ENCODE data around the gene VPS35. TPM values are rescaled to one million over a fixed set of nuclear protein-coding genes. Genes with fewer than 3 reads are reported as not detected.
A peak's percentile ranks its signal among the peaks of the same experiment; 100 is the strongest.
"Not testable (repeated sequence)": the region's sequence is repeated elsewhere in the genome, so short reads cannot be mapped to it uniquely, and the experiment has no call there.

Gene VPS35
- total RNA-seq, 2 donors from 2014 or later = 68.0 to 77.4 TPM

DNA sequence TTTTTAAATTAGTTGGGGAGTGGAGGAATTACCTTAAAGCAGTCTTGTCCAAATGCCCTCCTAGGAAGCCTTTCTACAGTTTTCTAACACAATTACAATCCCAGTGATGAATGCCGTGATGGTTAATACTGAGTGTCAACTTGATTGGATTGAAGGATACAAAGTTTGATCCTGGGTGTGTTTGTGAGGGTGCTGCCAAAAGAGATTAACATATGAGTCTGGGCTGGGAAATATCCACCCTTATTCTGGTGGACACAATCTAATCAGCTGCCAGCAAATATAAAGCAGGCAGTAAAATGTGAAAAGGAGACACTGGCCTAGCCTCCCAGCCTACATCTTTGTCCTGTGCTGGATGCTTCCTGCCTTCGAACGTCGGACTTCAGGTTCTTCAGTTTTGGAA lies 12.6 kb upstream of the VPS35 start:
- Mint-ChIP-seq H3K4me1 (ENCODE audit: low read depth) (no peaks in the 10 kb centered on the region), H3K9me3 (no peaks in the 10 kb centered on the region), H3K27ac (no peak overlapping the region), H3K4me3 (no peak overlapping the region), H3K36me3 (ENCODE audit: insufficient read depth in 2 of 2) (peaks cover 2 to 11% of the 10 kb centered on the region in 2 donors), H3K27me3 (ENCODE audit: low read depth) (no peaks in the 10 kb centered on the region)
- DNase-seq (no peak), ATAC-seq (replicated peaks in 1 of 2) (no peak)

DNA sequence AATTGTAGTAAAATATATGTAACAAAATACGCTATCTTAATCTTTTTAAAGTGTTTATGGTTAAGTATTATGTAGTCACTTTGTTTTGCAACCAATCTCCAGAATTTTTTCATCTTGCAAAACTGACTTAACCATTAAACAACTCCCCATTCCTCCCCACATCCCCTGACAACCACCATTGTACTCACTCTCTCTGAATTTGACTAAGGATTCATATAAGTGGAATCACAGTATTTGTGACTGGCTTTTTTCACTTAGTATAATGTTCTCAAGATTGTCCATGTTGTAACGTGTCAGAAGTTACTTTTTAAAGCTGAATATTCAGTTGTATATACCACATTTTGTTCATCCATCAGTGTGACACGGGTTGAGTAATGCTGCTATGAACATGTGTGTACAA lies 11.1 kb upstream of the VPS35 start:
- Mint-ChIP-seq H3K4me1 (ENCODE audit: low read depth) (no peaks in the 10 kb centered on the region), H3K9me3 (no peaks in the 10 kb centered on the region), H3K4me3 (no peak overlapping the region), H3K27me3 (ENCODE audit: low read depth) (no peaks in the 10 kb centered on the region), H3K36me3 (ENCODE audit: insufficient read depth in 2 of 2) (peaks cover 6 to 21% of the 10 kb centered on the region in 2 donors), H3K27ac (no peak overlapping the region)
- DNase-seq = no peak
- peak in 1 of 2 donors; percentile 33 for ATAC-seq (replicated peaks in 1 of 2)

DNA sequence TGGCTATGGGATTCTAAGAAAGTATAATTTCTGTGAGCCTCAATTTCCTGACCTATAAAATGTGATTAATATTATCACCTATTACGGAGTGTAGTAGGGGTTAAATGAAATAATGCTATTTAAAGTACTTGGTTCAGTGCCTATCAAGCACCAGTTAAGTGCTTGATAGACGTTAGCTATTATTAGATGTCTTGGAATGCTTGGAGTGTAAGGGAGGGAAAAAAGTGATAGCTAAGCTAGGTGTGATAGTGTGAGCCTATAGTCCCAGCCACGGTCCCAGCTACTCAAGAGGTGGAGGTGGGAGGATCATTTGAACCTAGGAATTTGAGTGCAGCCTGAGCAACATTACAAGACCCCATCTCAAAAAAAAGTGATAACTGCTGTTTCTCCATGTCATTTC lies 8.0 kb upstream of the VPS35 start:
- Mint-ChIP-seq H3K4me1 (ENCODE audit: low read depth) (peaks cover 3% of the 10 kb centered on the region), H3K4me3 (no peak overlapping the region), H3K9me3 (no peaks in the 10 kb centered on the region), H3K36me3 (ENCODE audit: insufficient read depth in 2 of 2) (peaks cover 9 to 33% of the 10 kb centered on the region in 2 donors), H3K27ac (no peak overlapping the region), H3K27me3 (ENCODE audit: low read depth) (no peaks in the 10 kb centered on the region)
- ATAC-seq (replicated peaks in 1 of 2) = no peak
- no peak for DNase-seq

- Mint-ChIP-seq H3K27me3 (ENCODE audit: low read depth) (no peaks in the 10 kb centered on the region), H3K4me3 (no peak overlapping the region), H3K27ac (no peak overlapping the region), H3K9me3 (no peaks in the 10 kb centered on the region), H3K36me3 (ENCODE audit: insufficient read depth in 2 of 2) (peaks cover 15 to 41% of the 10 kb centered on the region in 2 donors), H3K4me1 (ENCODE audit: low read depth) (peaks cover 13% of the 10 kb centered on the region)
- ATAC-seq (replicated peaks in 1 of 2) (no peak), DNase-seq (no peak)
These were observed 7.0 kb upstream of the VPS35 start for GRCh38 chr16:46695937-46696336.

GRCh38 chr16:46693598-46693997 lies 4.6 kb upstream of the VPS35 start:
- Mint-ChIP-seq H3K4me1 (ENCODE audit: low read depth) (peaks cover 13% of the 10 kb centered on the region), H3K36me3 (ENCODE audit: insufficient read depth in 2 of 2) (peaks cover 15 to 41% of the 10 kb centered on the region in 2 donors), H3K27me3 (ENCODE audit: low read depth) (no peaks in the 10 kb centered on the region), H3K4me3 (no peak overlapping the region), H3K27ac (no peak overlapping the region), H3K9me3 (no peaks in the 10 kb centered on the region)
- no peak for ATAC-seq (replicated peaks in 1 of 2)
- no peak for DNase-seq

- H3K4me3 Mint-ChIP-seq = no peak overlapping the region
- peaks cover 13 to 34% of the 10 kb centered on the region in 2 donors for H3K36me3 Mint-ChIP-seq (ENCODE audit: insufficient read depth in 2 of 2)
- peak overlapping the region; percentile 59 for H3K27ac Mint-ChIP-seq
- no peaks in the 10 kb centered on the region for H3K27me3 Mint-ChIP-seq (ENCODE audit: low read depth)
- DNase-seq (no peak), ATAC-seq (replicated peaks in 1 of 2) (no peak)
- H3K4me1 Mint-ChIP-seq (ENCODE audit: low read depth) = peaks cover 28% of the 10 kb centered on the region
- no peaks in the 10 kb centered on the region for H3K9me3 Mint-ChIP-seq
These were observed 2.7 kb upstream of the VPS35 start for GRCh38 chr16:46691726-46692125.

GRCh38 chr16:46690281-46691178 lies 1.6 kb upstream of the VPS35 start:
- no peak overlapping the region for H3K4me3 Mint-ChIP-seq
- H3K27ac Mint-ChIP-seq = no peak overlapping the region
- peaks cover 37% of the 10 kb centered on the region for H3K4me1 Mint-ChIP-seq (ENCODE audit: low read depth)
- H3K9me3 Mint-ChIP-seq = no peaks in the 10 kb centered on the region
- peaks cover 9 to 28% of the 10 kb centered on the region in 2 donors for H3K36me3 Mint-ChIP-seq (ENCODE audit: insufficient read depth in 2 of 2)
- ATAC-seq (replicated peaks in 1 of 2) = no peak
- no peak for DNase-seq
- H3K27me3 Mint-ChIP-seq (ENCODE audit: low read depth) = no peaks in the 10 kb centered on the region

DNA sequence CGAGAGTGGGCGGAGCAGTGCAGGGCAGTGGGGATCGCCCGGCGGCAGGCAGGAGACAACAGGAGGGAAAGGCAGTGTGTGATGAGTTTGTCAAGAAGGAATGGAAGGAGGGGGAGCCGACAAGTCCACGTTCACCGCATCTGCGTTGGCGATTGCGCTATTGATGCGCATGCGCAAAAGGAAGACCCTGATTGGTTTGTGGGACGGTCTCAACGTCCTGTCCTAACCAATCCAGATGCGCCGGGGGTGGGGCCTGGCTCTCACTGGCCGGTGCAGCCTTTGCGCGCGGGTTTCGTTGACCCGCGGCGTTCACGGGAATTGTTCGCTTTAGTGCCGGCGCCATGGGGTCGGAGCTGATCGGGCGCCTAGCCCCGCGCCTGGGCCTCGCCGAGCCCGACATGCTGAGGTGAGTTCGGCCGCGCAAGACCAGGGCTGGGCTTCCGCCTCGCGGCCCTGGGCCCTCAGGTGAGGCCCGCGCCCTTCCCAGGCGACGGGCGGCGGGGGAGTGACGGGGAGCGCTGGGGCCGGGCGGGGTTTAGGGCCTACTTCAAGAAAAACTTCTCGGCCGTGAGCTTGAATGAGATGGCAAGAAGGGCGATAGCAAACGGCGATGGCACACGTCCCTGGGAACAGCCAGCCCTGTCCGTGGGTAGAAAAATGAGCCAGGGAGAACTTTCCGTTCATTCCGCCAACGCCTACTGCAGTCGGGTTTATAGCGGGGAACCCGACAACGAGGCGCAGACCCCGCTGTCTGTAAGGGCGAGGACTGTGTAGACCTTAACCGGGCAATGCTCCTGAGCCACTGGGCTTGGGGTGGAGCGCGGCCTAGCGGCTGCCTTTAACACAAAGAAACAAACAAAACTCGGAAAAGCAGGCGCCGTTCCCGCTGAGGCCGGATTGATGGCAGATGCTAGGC lies 645 bp upstream of the VPS35 start, which contains the start of gene ORC6:
TSS of gene ORC6 (plus strand) at position 295 of the 916 bp plus-strand sequence. CDS start at position 342, 47 bp downstream.
- Mint-ChIP-seq H3K36me3 (ENCODE audit: insufficient read depth in 2 of 2) (peaks cover 6 to 20% of the 10 kb centered on the region in 2 donors), H3K4me3 (no peak within 1 kb of the TSS), H3K4me1 (ENCODE audit: low read depth) (peaks cover 46% of the 10 kb centered on the region), H3K27ac (peak within 1 kb of the TSS; percentile 84), H3K9me3 (no peaks in the 10 kb centered on the region), H3K27me3 (ENCODE audit: low read depth) (no peaks in the 10 kb centered on the region)
- ATAC-seq (replicated peaks in 1 of 2) (peak; percentile 84 to 85), DNase-seq (peak; percentile 97 to 99)

DNA sequence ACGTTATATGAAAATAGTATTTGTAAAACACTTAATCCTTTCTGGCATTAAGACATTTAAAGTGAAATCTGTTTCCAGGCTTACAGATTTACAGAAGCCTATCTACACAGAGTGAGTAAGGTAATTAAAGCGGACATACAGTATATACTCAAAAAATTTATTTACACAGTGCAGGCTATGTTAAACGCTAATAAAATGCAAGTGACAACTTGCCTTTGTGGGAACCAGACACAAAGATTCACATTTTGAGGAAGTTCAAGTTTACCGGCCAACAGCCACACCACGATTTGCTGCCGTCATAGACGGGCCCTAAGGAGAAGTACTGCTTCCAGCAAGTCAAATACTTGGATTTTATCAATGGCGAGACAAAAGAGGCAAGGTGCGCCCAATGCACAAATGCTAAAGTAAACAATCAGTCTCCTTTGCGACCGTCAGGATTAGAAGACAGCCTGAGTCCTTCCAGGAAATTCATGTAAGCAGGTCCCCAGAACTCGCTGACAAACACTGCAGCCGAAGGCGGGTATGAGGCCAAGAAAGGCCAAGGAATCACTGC lies 801 bp downstream of the VPS35 start:
- H3K9me3 Mint-ChIP-seq = no peaks in the 10 kb centered on the region
- H3K4me3 Mint-ChIP-seq = no peak overlapping the region
- ATAC-seq (replicated peaks in 1 of 2) (no peak), DNase-seq (no peak)
- H3K4me1 Mint-ChIP-seq (ENCODE audit: low read depth) = peaks cover 59% of the 10 kb centered on the region
- H3K27me3 Mint-ChIP-seq (ENCODE audit: low read depth) = no peaks in the 10 kb centered on the region
- peaks cover 6 to 17% of the 10 kb centered on the region in 2 donors for H3K36me3 Mint-ChIP-seq (ENCODE audit: insufficient read depth in 2 of 2)
- peak overlapping the region; percentile 84 for H3K27ac Mint-ChIP-seq

- Mint-ChIP-seq H3K27me3 (ENCODE audit: low read depth) (no peaks in the 10 kb centered on the region), H3K27ac (peak overlapping the region; percentile 84), H3K9me3 (no peaks in the 10 kb centered on the region), H3K36me3 (ENCODE audit: insufficient read depth in 2 of 2) (peaks cover 6 to 13% of the 10 kb centered on the region in 2 donors), H3K4me1 (ENCODE audit: low read depth) (peaks cover 62% of the 10 kb centered on the region), H3K4me3 (no peak overlapping the region)
- DNase-seq (no peak), ATAC-seq (replicated peaks in 1 of 2) (no peak)
These were observed 1.5 kb downstream of the VPS35 start for GRCh38 chr16:46687486-46687885.

DNA sequence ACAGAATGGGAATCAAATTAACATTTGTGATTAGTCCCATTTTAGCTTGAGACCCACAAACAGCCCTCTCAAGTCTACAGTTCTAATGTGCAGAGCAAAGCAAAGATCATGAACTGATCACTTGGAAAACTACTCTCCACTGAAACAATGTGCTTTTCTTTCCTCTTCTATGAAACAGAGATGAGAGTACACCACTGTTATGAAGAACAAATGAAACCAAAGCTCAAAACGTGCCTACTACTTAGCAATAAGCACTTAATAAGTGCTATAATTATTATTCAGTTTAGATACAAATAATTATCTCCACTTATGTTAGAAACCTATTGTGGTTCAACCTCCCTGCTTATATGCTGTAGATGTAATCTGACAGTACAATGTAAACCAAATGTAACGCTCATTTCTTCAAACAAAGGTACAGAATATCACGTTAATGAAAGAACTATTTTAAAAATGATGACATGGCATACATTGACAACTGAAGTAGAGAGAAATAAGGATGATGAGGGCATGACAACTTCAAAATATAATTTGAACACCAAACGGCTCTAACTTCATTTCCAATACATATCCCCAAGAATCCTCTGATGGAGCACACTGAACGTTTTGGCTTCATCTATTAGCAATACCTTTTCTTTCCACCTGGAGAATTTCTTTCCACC lies 2.0 kb downstream of the VPS35 start:
- no peaks in the 10 kb centered on the region for H3K9me3 Mint-ChIP-seq
- peak overlapping the region; percentile 2 to 24 for H3K4me3 Mint-ChIP-seq
- no peak overlapping the region for H3K27ac Mint-ChIP-seq
- no peak for ATAC-seq (replicated peaks in 1 of 2)
- H3K4me1 Mint-ChIP-seq (ENCODE audit: low read depth) = peaks cover 62% of the 10 kb centered on the region
- no peaks in the 10 kb centered on the region for H3K27me3 Mint-ChIP-seq (ENCODE audit: low read depth)
- DNase-seq = no peak
- H3K36me3 Mint-ChIP-seq (ENCODE audit: insufficient read depth in 2 of 2) = peaks cover 6 to 10% of the 10 kb centered on the region in 2 donors

DNA sequence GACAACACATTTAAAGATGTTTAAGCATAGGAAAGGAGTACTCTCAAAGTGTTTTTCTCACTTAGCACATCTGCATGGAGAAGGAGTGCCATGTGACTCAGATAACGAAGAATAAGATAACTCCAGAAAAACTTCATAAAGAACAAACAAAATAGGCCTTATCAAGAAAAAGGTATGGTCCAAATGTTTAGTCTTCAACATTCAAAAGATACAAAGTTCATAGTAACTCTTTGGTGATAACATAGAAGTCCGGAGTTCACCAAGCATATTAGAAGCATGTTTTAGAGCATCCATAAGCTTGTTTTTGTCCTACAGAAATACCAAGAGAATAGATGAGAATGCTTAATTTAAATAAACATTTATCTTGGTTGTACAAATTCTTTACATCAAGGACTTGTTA lies 7.1 kb downstream of the VPS35 start:
- H3K27me3 Mint-ChIP-seq (ENCODE audit: low read depth); H3K4me3 Mint-ChIP-seq; DNase-seq; ATAC-seq (replicated peaks in 1 of 2); H3K9me3 Mint-ChIP-seq; H3K27ac Mint-ChIP-seq; H3K36me3 Mint-ChIP-seq (ENCODE audit: insufficient read depth in 2 of 2): not testable (repeated sequence)
- H3K4me1 Mint-ChIP-seq (ENCODE audit: low read depth) = peaks cover 39% of the 10 kb centered on the region

Data from activated T-cell treated with anti-CD3 and anti-CD28 coated beads, Interleukin-2, amount 50 U/mL, for 72 hours (primary cell).